ENCODE results near the gene NFIA.

The NFIA gene

GRCh38 chr1:61080413-61081143 lies 1.8 kb upstream of the NFIA start:
- no peak for TF ChIP-seq CTCF (IDR thresholded peaks at IDR 0.05; ENCODE audit: poor library complexity, severe bottlenecking)
- H3K27me3 ChIP-seq (ENCODE audit: insufficient read depth, poor library complexity, severe bottlenecking), result no peaks in the 10 kb centered on the region
- H3K27ac ChIP-seq (ENCODE audit: poor library complexity, severe bottlenecking), result peak overlapping the region; percentile 85
- H3K4me1 ChIP-seq (ENCODE audit: insufficient read depth, poor library complexity, severe bottlenecking), result peaks cover 28% of the 10 kb centered on the region
- H3K36me3 ChIP-seq (ENCODE audit: low read depth), result no peaks in the 10 kb centered on the region
- DNase-seq (ENCODE audit: low spot score) (no peak), ATAC-seq (ENCODE audit: low read depth) (no peak)
- H3K9me3 ChIP-seq (ENCODE audit: severe bottlenecking), result no peaks in the 10 kb centered on the region
- no peak overlapping the region for H3K4me3 ChIP-seq (ENCODE audit: severe bottlenecking)

GRCh38 chr1:61081144-61081685 lies 1.1 kb upstream of the NFIA start:
- Histone ChIP-seq H3K9me3 (ENCODE audit: severe bottlenecking) (no peaks in the 10 kb centered on the region), H3K4me1 (ENCODE audit: insufficient read depth, poor library complexity, severe bottlenecking) (peaks cover 34% of the 10 kb centered on the region), H3K27me3 (ENCODE audit: insufficient read depth, poor library complexity, severe bottlenecking) (no peaks in the 10 kb centered on the region), H3K27ac (ENCODE audit: poor library complexity, severe bottlenecking) (peak overlapping the region; percentile 85), H3K36me3 (ENCODE audit: low read depth) (no peaks in the 10 kb centered on the region), H3K4me3 (ENCODE audit: severe bottlenecking) (peak overlapping the region; percentile 88)
- ATAC-seq (ENCODE audit: low read depth) (no peak), DNase-seq (ENCODE audit: low spot score) (no peak)
- no peak for TF ChIP-seq CTCF (IDR thresholded peaks at IDR 0.05; ENCODE audit: poor library complexity, severe bottlenecking)

- H3K36me3 ChIP-seq (ENCODE audit: low read depth), result no peaks in the 10 kb centered on the region
- H3K27ac ChIP-seq (ENCODE audit: poor library complexity, severe bottlenecking), result peak overlapping the region; percentile 85
- DNase-seq (ENCODE audit: low spot score), result no peak
- no peak for TF ChIP-seq CTCF (IDR thresholded peaks at IDR 0.05; ENCODE audit: poor library complexity, severe bottlenecking)
- no peaks in the 10 kb centered on the region for H3K27me3 ChIP-seq (ENCODE audit: insufficient read depth, poor library complexity, severe bottlenecking)
- H3K4me1 ChIP-seq (ENCODE audit: insufficient read depth, poor library complexity, severe bottlenecking), result peaks cover 40% of the 10 kb centered on the region
- H3K9me3 ChIP-seq (ENCODE audit: severe bottlenecking), result no peaks in the 10 kb centered on the region
- H3K4me3 ChIP-seq (ENCODE audit: severe bottlenecking), result peak overlapping the region; percentile 88
- peak; percentile 24 for ATAC-seq (ENCODE audit: low read depth)
Observed at GRCh38 chr1:61081686-61082310, 563 bp upstream of the NFIA start.

GRCh38 chr1:61083013-61083806 lies 849 bp downstream of the NFIA start:
- DNase-seq (ENCODE audit: low spot score) (no peak), ATAC-seq (ENCODE audit: low read depth) (no peak)
- Histone ChIP-seq H3K9me3 (ENCODE audit: severe bottlenecking) (no peaks in the 10 kb centered on the region), H3K27ac (ENCODE audit: poor library complexity, severe bottlenecking) (peak overlapping the region; percentile 85), H3K4me1 (ENCODE audit: insufficient read depth, poor library complexity, severe bottlenecking) (peaks cover 50% of the 10 kb centered on the region), H3K27me3 (ENCODE audit: insufficient read depth, poor library complexity, severe bottlenecking) (no peaks in the 10 kb centered on the region), H3K4me3 (ENCODE audit: severe bottlenecking) (peak overlapping the region; percentile 88), H3K36me3 (ENCODE audit: low read depth) (peaks cover 4% of the 10 kb centered on the region; the same call in 1 of the 2 replicates)
- no peak for TF ChIP-seq CTCF (IDR thresholded peaks at IDR 0.05; ENCODE audit: poor library complexity, severe bottlenecking)

Data from RWPE2 (cell line).